HuH-7 (cell line): ENCODE measurements around the gene ZP3.
"Not testable (repeated sequence)": the region's sequence is repeated elsewhere in the genome, so short reads cannot be mapped to it uniquely, and the experiment has no call there.

Experiments used
- DNase-seq: peaks from one replicate; pipeline ENCODE4 v3.0.0; 2011; ENCODE audit warnings: low spot score

Gene ZP3

DNA sequence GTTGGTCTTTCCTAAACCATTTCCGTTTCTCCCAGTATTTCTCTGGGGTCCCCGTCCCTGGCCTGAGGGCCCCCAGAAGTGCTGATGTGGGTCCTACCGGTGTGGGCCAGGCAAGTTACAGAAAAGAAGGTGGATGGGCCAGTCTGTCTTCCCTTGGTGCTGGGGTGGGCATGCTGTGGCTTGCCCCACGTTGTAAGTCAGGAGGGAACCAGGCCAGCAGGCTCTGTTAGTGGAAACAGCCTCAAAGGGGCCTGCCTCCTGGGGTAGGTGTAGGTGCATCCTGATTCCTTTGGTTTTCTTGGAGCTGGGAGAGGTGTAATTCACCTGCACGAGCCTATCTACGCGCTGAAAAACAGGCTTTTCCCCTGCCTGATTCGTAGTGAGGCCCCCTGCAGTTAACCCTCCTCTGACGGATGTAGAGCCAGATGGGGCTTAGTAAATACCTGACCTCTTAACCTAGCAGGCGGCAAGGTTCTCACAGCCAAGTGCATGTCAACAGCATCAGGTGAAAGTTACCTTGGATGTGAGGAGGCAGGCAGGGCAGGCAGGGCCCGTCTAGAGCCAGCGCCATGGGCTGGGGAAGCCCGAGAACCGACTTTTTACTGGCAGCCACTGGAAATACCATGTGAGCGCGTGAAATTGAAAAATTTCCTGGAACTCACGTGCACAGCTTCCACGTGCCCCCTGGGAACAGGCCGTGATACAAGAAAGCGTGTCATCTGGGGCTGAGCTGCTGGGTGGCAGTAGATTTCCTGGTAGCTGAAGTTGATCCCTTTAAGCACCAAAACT lies 61.3 kb downstream of the ZP3 start:
- not testable (repeated sequence) for DNase-seq

DNA sequence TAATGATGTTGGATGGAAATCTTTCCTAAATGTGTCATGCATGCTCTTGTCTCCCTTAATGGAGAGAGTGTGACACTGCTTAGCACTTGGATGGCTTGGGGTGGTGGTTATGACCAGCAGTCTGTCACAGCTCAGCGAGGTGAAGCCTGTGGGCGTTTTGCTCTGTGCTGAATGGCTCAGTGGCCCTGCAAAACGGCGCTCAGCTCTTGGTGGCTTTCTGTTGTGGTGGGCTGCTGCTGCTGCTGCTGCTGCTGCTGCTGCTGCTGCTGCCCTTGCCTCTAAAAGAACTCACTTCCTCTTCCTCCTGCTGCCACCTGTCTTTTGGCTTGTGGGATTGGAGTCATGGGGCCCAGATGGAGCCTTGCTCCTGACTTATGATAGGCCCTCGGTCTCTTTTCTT lies 61.9 kb downstream of the ZP3 start:
- DNase-seq = not testable (repeated sequence)

DNA sequence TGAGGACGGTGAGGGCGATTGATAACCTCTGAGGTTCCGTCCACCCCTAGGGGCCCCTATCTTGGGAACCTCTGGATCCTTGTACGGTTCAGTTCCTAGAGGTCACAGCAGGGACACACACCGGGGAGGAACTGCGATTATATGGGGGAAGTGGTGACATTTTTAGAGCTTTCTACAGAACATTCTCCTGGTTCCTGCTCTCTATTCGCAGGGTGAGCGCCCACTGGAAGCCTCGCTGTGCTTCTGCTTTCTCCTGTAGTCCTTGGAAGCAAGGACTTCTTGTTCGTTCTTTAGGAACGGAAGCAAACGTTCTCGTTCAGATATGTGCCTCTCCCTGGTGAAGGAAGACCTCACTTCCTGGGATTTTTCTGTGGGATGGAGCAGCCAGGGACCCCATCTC lies 63.2 kb downstream of the ZP3 start:
- DNase-seq = not testable (repeated sequence)
